CD4-positive, alpha-beta T cell (primary cell): Measurements from ENCODE around the gene CHCT1. TPM values are rescaled to one million over a fixed set of nuclear protein-coding genes. Genes with fewer than 3 reads are reported as not detected.
A peak's percentile ranks its signal among the peaks of the same experiment; 100 is the strongest.

Source experiments
- ATAC-seq: fragments of 200-7000 bp; cut with Tn5 transposase; one replicate; pipeline ENCODE4 v1.10.0; 2022; ENCODE audit warnings: mild to moderate bottlenecking; ENCODE audit not compliant: poor library complexity
- CTCF ChIA-PET: fragments of 350-600 bp; sonication (Branson Sonifier 250); formaldehyde crosslinking; loops from one replicate; lab custom pipeline; 2021; ENCODE audit warnings: antibody characterized with exemption, inconsistent platforms; lab: Charles Lee
- POLR2A ChIA-PET: fragments of 350-600 bp; sonication (Branson Sonifier 250); formaldehyde crosslinking; loops from one replicate; lab custom pipeline; 2021; ENCODE audit warnings: antibody characterized with exemption, inconsistent platforms; lab: Charles Lee
- DNase-seq, 14 experiments: peaks; one replicate each; pipeline ENCODE4 v3.0.0-alpha.2; 2013 to 2020; ENCODE audit warnings: mixed read lengths in 2 of 14
- H3K27ac ChIP-seq, 2 donors: one replicate each; pipeline versions ENCODE4 v1.5.1 to v1.7.0; 2013; ENCODE audit warnings: low read length in 2 of 2, low read depth in 1 of 2, mild to moderate bottlenecking in 1 of 2
- H3K27me3 ChIP-seq, 2 experiments: 1 replicate in 1 of 2; 2 replicates in 1 of 2; pipeline versions ENCODE4 v1.6.1 to v1.7.0; 2013; ENCODE audit warnings: low read length in 2 of 2, control low read depth in 1 of 2, mild to moderate bottlenecking in 1 of 2, moderate library complexity in 1 of 2; ENCODE audit not compliant: insufficient read depth in 2 of 2, control insufficient read depth in 1 of 2
- H3K36me3 ChIP-seq: one replicate; pipeline ENCODE4 v1.6.1; 2013; ENCODE audit warnings: low read length, control low read depth; ENCODE audit not compliant: insufficient read depth
- H3K4me1 ChIP-seq: one replicate; pipeline ENCODE4 v1.6.1; 2013; ENCODE audit warnings: low read length, control low read depth; ENCODE audit not compliant: insufficient read depth
- H3K4me3 ChIP-seq: one replicate; pipeline ENCODE4 v1.5.1; 2013; ENCODE audit warnings: mild to moderate bottlenecking, low read length, moderate library complexity
- H3K9me3 ChIP-seq, 2 experiments: 1 replicate in 1 of 2; 2 replicates in 1 of 2; pipeline versions ENCODE4 v1.6.1 to v1.7.0; 2013; ENCODE audit warnings: low read length in 2 of 2, mild to moderate bottlenecking in 2 of 2, control low read depth in 1 of 2, moderate library complexity in 1 of 2; ENCODE audit not compliant: control insufficient read depth in 1 of 2, insufficient read depth in 1 of 2
- H3K27ac Mint-ChIP-seq: one replicate; pipeline ENCODE4 v1.8.0; 2020; ENCODE audit warnings: mixed read lengths
- H3K27me3 Mint-ChIP-seq: one replicate; pipeline ENCODE4 v1.8.0; 2021; ENCODE audit warnings: mixed read lengths
- H3K36me3 Mint-ChIP-seq: one replicate; pipeline ENCODE4 v1.8.0; 2021; ENCODE audit warnings: low read depth, mixed read lengths
- H3K4me1 Mint-ChIP-seq: one replicate; pipeline ENCODE4 v1.8.0; 2021; ENCODE audit warnings: low read depth, mixed read lengths
- H3K4me3 Mint-ChIP-seq: one replicate; pipeline ENCODE4 v1.8.0; 2020; ENCODE audit warnings: mild to moderate bottlenecking, mixed read lengths
- H3K9me3 Mint-ChIP-seq: one replicate; pipeline ENCODE4 v1.8.0; 2020; ENCODE audit warnings: mixed read lengths
- CTCF ChIP-seq: fragments of 200-600 bp; IDR thresholded peaks from one replicate; pipeline ENCODE4 v1.8.0; 2022; ENCODE audit warnings: antibody characterized with exemption, mild to moderate bottlenecking
- intact Hi-C, 2 experiments: fragments of 100-400 bp; cut with DNase I in 1 of 2; cut with micrococcal nuclease in 1 of 2; formaldehyde crosslinking; loops; one replicate each; pipeline versions ENCODE4 v1.15.1 to v1.9.0; 2023 to 2025; cut with DNase I, micrococcal nuclease
- total RNA-seq, 174 experiments: library from RNA in 2 of 174; stranded (reverse) in 2 of 174; gene quantifications; one replicate each; pipeline ENCODE4 v1.2.3 and lab custom pipeline; 2021 to 2026

CHCT1 gene
- total RNA-seq, 2 experiments from 2014 or later = not detected

DNA sequence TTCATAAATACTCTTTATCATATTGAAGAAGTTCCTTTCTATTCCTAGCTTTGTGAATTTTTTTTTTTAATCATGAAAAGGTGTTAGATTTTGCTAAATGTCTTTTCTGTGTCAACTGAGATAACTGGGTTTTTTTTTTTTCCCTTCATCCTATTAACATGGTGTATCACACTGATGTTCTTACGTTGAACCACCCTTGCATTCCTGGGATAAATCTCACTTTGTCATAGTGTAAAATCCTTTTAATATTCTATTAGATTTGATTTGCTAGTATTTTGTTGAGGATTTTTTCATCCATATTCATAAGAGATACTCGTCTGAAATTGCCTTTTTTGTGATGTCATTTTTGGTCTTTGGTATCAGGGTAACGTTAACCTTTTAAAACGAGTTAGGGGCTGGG, 49.2 kb downstream of the CHCT1 start:
- Histone ChIP-seq H3K4me3 (no peak overlapping the region), H3K27me3 (no peaks in the 10 kb centered on the region), H3K9me3 (no peaks in the 10 kb centered on the region), H3K4me1 (no peaks in the 10 kb centered on the region), H3K27ac (no peak overlapping the region), H3K36me3 (peaks cover 19% of the 10 kb centered on the region)
- ATAC-seq (no peak), DNase-seq (no peak)
- Mint-ChIP-seq H3K9me3 (no peaks in the 10 kb centered on the region), H3K27ac (peak overlapping the region; percentile 63), H3K36me3 (peaks cover 71% of the 10 kb centered on the region), H3K4me1 (peaks cover 10% of the 10 kb centered on the region), H3K27me3 (no peaks in the 10 kb centered on the region), H3K4me3 (no peak overlapping the region)
- ChIA-PET POLR2A (no interaction called here), CTCF (interaction anchor here (0.6 kb wide), 1 partner anchor 58 kb away, joined by 3 read pairs; no protein-coding TSS in a partner anchor)
- TF ChIP-seq CTCF = no peak
- intact Hi-C loops = no loop called here

GRCh38 chr17:60472449-60472848, 50.2 kb downstream of the CHCT1 start:
- ChIA-PET POLR2A (no interaction called here), CTCF (no interaction called here)
- Mint-ChIP-seq H3K27ac (no peak overlapping the region), H3K36me3 (peaks cover 68% of the 10 kb centered on the region), H3K4me1 (peaks cover 10% of the 10 kb centered on the region), H3K9me3 (no peaks in the 10 kb centered on the region), H3K4me3 (no peak overlapping the region), H3K27me3 (no peaks in the 10 kb centered on the region)
- no peak overlapping the region for H3K27ac ChIP-seq
- no peak overlapping the region for H3K4me3 ChIP-seq
- DNase-seq = no peak
- H3K4me1 ChIP-seq = no peaks in the 10 kb centered on the region
- H3K36me3 ChIP-seq = peaks cover 17% of the 10 kb centered on the region
- ATAC-seq = no peak
- no peaks in the 10 kb centered on the region for H3K9me3 ChIP-seq
- no peaks in the 10 kb centered on the region for H3K27me3 ChIP-seq
- TF ChIP-seq CTCF = no peak
- intact Hi-C loops = no loop called here

- no peak overlapping the region for H3K27ac ChIP-seq
- Mint-ChIP-seq H3K4me1 (peaks cover 6% of the 10 kb centered on the region), H3K4me3 (no peak overlapping the region), H3K9me3 (no peaks in the 10 kb centered on the region), H3K27me3 (no peaks in the 10 kb centered on the region), H3K36me3 (peaks cover 65% of the 10 kb centered on the region), H3K27ac (no peak overlapping the region)
- intact Hi-C loops = no loop called here
- H3K36me3 ChIP-seq = peaks cover 7% of the 10 kb centered on the region
- ATAC-seq (no peak), DNase-seq (no peak)
- ChIA-PET POLR2A (interaction anchor here (0.6 kb wide), 1 partner anchor 352 kb away, joined by 3 read pairs; no protein-coding TSS in a partner anchor), CTCF (no interaction called here)
- no peaks in the 10 kb centered on the region for H3K4me1 ChIP-seq
- no peaks in the 10 kb centered on the region for H3K9me3 ChIP-seq
- H3K4me3 ChIP-seq = no peak overlapping the region
- TF ChIP-seq CTCF = no peak
- no peaks in the 10 kb centered on the region for H3K27me3 ChIP-seq
Measured at GRCh38 chr17:60473788-60474187, 51.5 kb downstream of the CHCT1 start.

Other genes starting within 250 kb of the CHCT1 start
- gene USP32, start 30.4 kb upstream of the CHCT1 start, total RNA-seq = 10 to 100 TPM; 23.9 to 24.7 TPM
- gene APPBP2, start 103.8 kb downstream of the CHCT1 start, total RNA-seq = 10 to 100 TPM; 18.5 to 18.7 TPM
- 10 to 100 TPM; 18.1 to 18.3 TPM for gene PPM1D, start 177.7 kb downstream of the CHCT1 start, total RNA-seq